Type B pancreatic cell (in vitro differentiated cells): ENCODE results near the gene KLHL26. TPM values are rescaled to one million over a fixed set of nuclear protein-coding genes. Genes with fewer than 3 reads are reported as not detected.
"Not testable (repeated sequence)": the region's sequence is repeated elsewhere in the genome, so short reads cannot be mapped to it uniquely, and the experiment has no call there.

Experiments used
- DNase-seq: peaks from one replicate; pipeline ENCODE4 v3.0.0; 2021; ENCODE audit warnings: mixed read lengths; ENCODE audit not compliant: unreplicated experiment; ENCODE audit errors: extremely low spot score
- H3K27ac Mint-ChIP-seq: 2 replicates; pipeline ENCODE4 v1.8.0; 2021; ENCODE audit warnings: mild to moderate bottlenecking, mixed read lengths
- H3K27me3 Mint-ChIP-seq: 2 replicates; pipeline ENCODE4 v1.8.0; 2021; ENCODE audit warnings: mixed read lengths
- H3K36me3 Mint-ChIP-seq: 2 replicates; pipeline ENCODE4 v1.8.0; 2021; ENCODE audit warnings: mixed read lengths
- H3K4me1 Mint-ChIP-seq: one replicate; pipeline ENCODE4 v1.8.0; 2021; ENCODE audit warnings: mixed read lengths; ENCODE audit not compliant: unreplicated experiment
- H3K4me3 Mint-ChIP-seq: 2 replicates; pipeline ENCODE4 v1.8.0; 2021; ENCODE audit warnings: mild to moderate bottlenecking, mixed read lengths
- H3K9me3 Mint-ChIP-seq: 2 replicates; pipeline ENCODE4 v1.8.0; 2021; ENCODE audit warnings: mixed read lengths
- CTCF ChIP-seq: fragments of 200-600 bp; sonication (generic); conservative IDR thresholded peaks from 2 replicates; pipeline ENCODE4 v1.5.0; 2021; ENCODE audit warnings: antibody characterized with exemption, mild to moderate bottlenecking
- total RNA-seq: library from RNA; stranded (reverse); gene quantifications from 2 replicates; pipeline ENCODE4 v1.2.1, GENCODE V29; 2021; ENCODE audit warnings: low replicate concordance

The KLHL26 gene
- total RNA-seq, 1 donor from 2014 or later, result 11.1 TPM

GRCh38 chr19:18599485-18599884 lies 37.3 kb upstream of the KLHL26 start:
- no peak for DNase-seq
- Mint-ChIP-seq H3K27me3 (peaks cover 57% of the 10 kb centered on the region), H3K4me3 (no peak overlapping the region), H3K9me3 (no peaks in the 10 kb centered on the region), H3K27ac (no peak overlapping the region), H3K4me1 (peaks cover 20% of the 10 kb centered on the region), H3K36me3 (peaks cover 3% of the 10 kb centered on the region)
- no peak for TF ChIP-seq CTCF

- peaks cover 19% of the 10 kb centered on the region for H3K4me1 Mint-ChIP-seq
- not testable (repeated sequence) for DNase-seq, H3K9me3 Mint-ChIP-seq, H3K4me3 Mint-ChIP-seq, H3K27ac Mint-ChIP-seq, H3K36me3 Mint-ChIP-seq
- peaks cover 61% of the 10 kb centered on the region for H3K27me3 Mint-ChIP-seq
Measured at GRCh38 chr19:18600692-18601397, 36.0 kb upstream of the KLHL26 start.

- Mint-ChIP-seq H3K27me3 (peaks cover 58% of the 10 kb centered on the region), H3K27ac (no peak overlapping the region), H3K9me3 (no peaks in the 10 kb centered on the region), H3K4me3 (no peak overlapping the region), H3K36me3 (peaks cover 3% of the 10 kb centered on the region), H3K4me1 (peaks cover 14% of the 10 kb centered on the region)
- no peak for DNase-seq
- no peak for TF ChIP-seq CTCF
Measured at GRCh38 chr19:18601875-18602274, 35.0 kb upstream of the KLHL26 start.

- peak overlapping the region; percentile 54 for H3K4me3 Mint-ChIP-seq
- peaks cover 10% of the 10 kb centered on the region for H3K4me1 Mint-ChIP-seq
- H3K9me3 Mint-ChIP-seq, result no peaks in the 10 kb centered on the region
- peaks cover 3% of the 10 kb centered on the region for H3K36me3 Mint-ChIP-seq
- peaks cover 72% of the 10 kb centered on the region for H3K27me3 Mint-ChIP-seq
- no peak for DNase-seq
- TF ChIP-seq CTCF, result peak; percentile 53
- no peak overlapping the region for H3K27ac Mint-ChIP-seq
Measured at GRCh38 chr19:18603255-18603957, 33.4 kb upstream of the KLHL26 start.

GRCh38 chr19:18603958-18604819 lies 32.6 kb upstream of the KLHL26 start:
- peaks cover 3% of the 10 kb centered on the region for H3K36me3 Mint-ChIP-seq
- peaks cover 74% of the 10 kb centered on the region for H3K27me3 Mint-ChIP-seq
- H3K4me3 Mint-ChIP-seq, result no peak overlapping the region
- no peak for TF ChIP-seq CTCF
- no peak for DNase-seq
- no peak overlapping the region for H3K27ac Mint-ChIP-seq
- no peaks in the 10 kb centered on the region for H3K9me3 Mint-ChIP-seq
- peaks cover 18% of the 10 kb centered on the region for H3K4me1 Mint-ChIP-seq

GRCh38 chr19:18604820-18605159 lies 32.0 kb upstream of the KLHL26 start:
- H3K4me3 Mint-ChIP-seq, result peak overlapping the region; percentile 36
- DNase-seq, result no peak
- peaks cover 76% of the 10 kb centered on the region for H3K27me3 Mint-ChIP-seq
- H3K27ac Mint-ChIP-seq, result no peak overlapping the region
- peaks cover 3% of the 10 kb centered on the region for H3K36me3 Mint-ChIP-seq
- H3K9me3 Mint-ChIP-seq, result no peaks in the 10 kb centered on the region
- H3K4me1 Mint-ChIP-seq, result peaks cover 22% of the 10 kb centered on the region
- TF ChIP-seq CTCF, result no peak
